ENCODE measurements around the gene TRMT6. TPM values are rescaled to one million over a fixed set of nuclear protein-coding genes. Genes with fewer than 3 reads are reported as not detected.
A peak's percentile ranks its signal among the peaks of the same experiment; 100 is the strongest.

The TRMT6 gene
- polyA plus RNA-seq, 3 donors: 9.3 to 11.0 (median 10.6) TPM

DNA sequence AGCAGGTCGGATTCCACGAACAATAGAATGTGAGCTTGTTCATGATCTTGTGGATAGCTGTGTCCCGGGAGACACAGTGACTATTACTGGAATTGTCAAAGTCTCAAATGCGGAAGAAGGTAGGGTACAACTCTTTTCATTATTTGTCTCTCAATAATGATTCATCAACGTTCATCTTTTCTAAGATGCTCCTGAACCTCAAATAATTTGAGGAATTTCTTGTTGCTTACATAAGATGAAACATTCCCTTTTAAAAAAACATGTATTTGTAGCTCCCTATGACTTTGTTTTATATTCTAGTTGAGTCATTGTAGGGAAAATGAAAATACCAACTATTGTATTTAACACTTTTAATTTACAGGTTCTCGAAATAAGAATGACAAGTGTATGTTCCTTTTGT, 17.1 kb upstream of the TRMT6 start:
- Histone ChIP-seq H4K20me1 (ENCODE audit: insufficient read depth, low read length) (no peaks in the 10 kb centered on the region), H3K79me2 (ENCODE audit: insufficient read depth, low read length) (no peaks in the 10 kb centered on the region), H2AFZ (ENCODE audit: insufficient read depth, low read depth, low read length, poor library complexity, severe bottlenecking) (no peak overlapping the region), H3K27me3 (ENCODE audit: control insufficient read depth in 2 of 2, insufficient read depth in 2 of 2, low read length in 2 of 2) (no peaks in the 10 kb centered on the region), H3K4me1 (ENCODE audit: control insufficient read depth in 1 of 2, insufficient read depth in 2 of 2, low read length in 2 of 2) (no peaks in the 10 kb centered on the region), H3K27ac (ENCODE audit: low read depth in 1 of 2, low read length in 2 of 2) (no peak overlapping the region), H3K9ac (ENCODE audit: insufficient read depth, low read length, poor library complexity, severe bottlenecking) (no peak overlapping the region), H3K4me2 (replicated peaks; ENCODE audit: extremely low read depth, low read length, poor library complexity, severe bottlenecking) (no peak overlapping the region), H3K9me3 (replicated peaks in 1 of 2; ENCODE audit: control insufficient read depth in 1 of 2, insufficient read depth in 1 of 2, low read length in 2 of 2) (no peaks in the 10 kb centered on the region), H3K4me3 (replicated peaks in 1 of 3; ENCODE audit: low read depth in 2 of 3, low read length in 3 of 3) (no peak overlapping the region), H3K36me3 (replicated peaks in 1 of 2; ENCODE audit: control insufficient read depth in 1 of 2, insufficient read depth in 2 of 2, low read length in 2 of 2) (peaks cover 18 to 70% of the 10 kb centered on the region in 2 donors)
- Mint-ChIP-seq H3K27me3 (ENCODE audit: low read depth in 3 of 3) (peaks cover 0 to 1% (median 0%) of the 10 kb centered on the region in 3 donors), H3K36me3 (peaks cover 46 to 73% of the 10 kb centered on the region in 2 donors), H3K27ac (no peak overlapping the region), H3K4me1 (no peaks in the 10 kb centered on the region), H3K9me3 (no peaks in the 10 kb centered on the region), H3K4me3 (no peak overlapping the region)
- WGBS (ENCODE audit: insufficient coverage): no CpG with 5 or more reads among the region's 6 CpGs
- TF ChIP-seq, protein P1, sequence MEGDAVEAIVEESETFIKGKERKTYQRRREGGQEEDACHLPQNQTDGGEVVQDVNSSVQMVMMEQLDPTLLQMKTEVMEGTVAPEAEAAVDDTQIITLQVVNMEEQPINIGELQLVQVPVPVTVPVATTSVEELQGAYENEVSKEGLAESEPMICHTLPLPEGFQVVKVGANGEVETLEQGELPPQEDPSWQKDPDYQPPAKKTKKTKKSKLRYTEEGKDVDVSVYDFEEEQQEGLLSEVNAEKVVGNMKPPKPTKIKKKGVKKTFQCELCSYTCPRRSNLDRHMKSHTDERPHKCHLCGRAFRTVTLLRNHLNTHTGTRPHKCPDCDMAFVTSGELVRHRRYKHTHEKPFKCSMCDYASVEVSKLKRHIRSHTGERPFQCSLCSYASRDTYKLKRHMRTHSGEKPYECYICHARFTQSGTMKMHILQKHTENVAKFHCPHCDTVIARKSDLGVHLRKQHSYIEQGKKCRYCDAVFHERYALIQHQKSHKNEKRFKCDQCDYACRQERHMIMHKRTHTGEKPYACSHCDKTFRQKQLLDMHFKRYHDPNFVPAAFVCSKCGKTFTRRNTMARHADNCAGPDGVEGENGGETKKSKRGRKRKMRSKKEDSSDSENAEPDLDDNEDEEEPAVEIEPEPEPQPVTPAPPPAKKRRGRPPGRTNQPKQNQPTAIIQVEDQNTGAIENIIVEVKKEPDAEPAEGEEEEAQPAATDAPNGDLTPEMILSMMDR (IDR thresholded peaks at IDR 0.05): no peak
- intact Hi-C loops (cut with micrococcal nuclease): no loop called here
- DNase-seq: no peak

- DNase-seq: no peak
- peaks cover 46 to 54% of the 10 kb centered on the region in 2 donors for H3K4me1 ChIP-seq (ENCODE audit: control insufficient read depth in 1 of 2, insufficient read depth in 2 of 2, low read length in 2 of 2)
- H3K9ac ChIP-seq (ENCODE audit: insufficient read depth, low read length, poor library complexity, severe bottlenecking): peak overlapping the region; percentile 75
- H3K4me3 ChIP-seq (replicated peaks in 1 of 3; ENCODE audit: low read depth in 2 of 3, low read length in 3 of 3): peak overlapping the region; percentile 86 to 98 (median 93)
- Mint-ChIP-seq H3K4me1 (peaks cover 51% of the 10 kb centered on the region), H3K27me3 (ENCODE audit: low read depth in 3 of 3) (peaks cover 0 to 1% (median 0%) of the 10 kb centered on the region in 3 donors), H3K27ac (peak overlapping the region; percentile 90 to 100 (median 97)), H3K9me3 (no peaks in the 10 kb centered on the region), H3K4me3 (peak overlapping the region; percentile 95 to 99), H3K36me3 (peaks cover 30 to 48% of the 10 kb centered on the region in 2 donors)
- H3K79me2 ChIP-seq (ENCODE audit: insufficient read depth, low read length): peaks cover 44% of the 10 kb centered on the region
- H2AFZ ChIP-seq (ENCODE audit: insufficient read depth, low read depth, low read length, poor library complexity, severe bottlenecking): peak overlapping the region; percentile 86
- intact Hi-C loops (cut with micrococcal nuclease): no loop called here
- no peaks in the 10 kb centered on the region for H3K27me3 ChIP-seq (ENCODE audit: control insufficient read depth in 2 of 2, insufficient read depth in 2 of 2, low read length in 2 of 2)
- peaks cover 21 to 37% of the 10 kb centered on the region in 2 donors for H3K36me3 ChIP-seq (replicated peaks in 1 of 2; ENCODE audit: control insufficient read depth in 1 of 2, insufficient read depth in 2 of 2, low read length in 2 of 2)
- TF ChIP-seq, protein P1 (IDR thresholded peaks at IDR 0.05): no peak
- H3K9me3 ChIP-seq (replicated peaks in 1 of 2; ENCODE audit: control insufficient read depth in 1 of 2, insufficient read depth in 1 of 2, low read length in 2 of 2): no peaks in the 10 kb centered on the region
- WGBS (ENCODE audit: insufficient coverage): 0% methylated on average over 11 of the region's 11 CpGs
- H4K20me1 ChIP-seq (ENCODE audit: insufficient read depth, low read length): peaks cover 5% of the 10 kb centered on the region
- H3K27ac ChIP-seq (ENCODE audit: low read depth in 1 of 2, low read length in 2 of 2): peak overlapping the region; percentile 65 to 94
- H3K4me2 ChIP-seq (replicated peaks; ENCODE audit: extremely low read depth, low read length, poor library complexity, severe bottlenecking): peak overlapping the region; percentile 89
These were observed 426 bp downstream of the TRMT6 start for GRCh38 chr20:5949943-5950270.
